Measurements from ENCODE around the gene CCDC88B.

- TF ChIP-seq POLR2A (IDR thresholded peaks at IDR 0.05; ENCODE audit: low read depth, low read length) (no peak), POLR2AphosphoS5 (IDR thresholded peaks at IDR 0.05; ENCODE audit: low read depth, low read length) (no peak), TAF1 (IDR thresholded peaks at IDR 0.05; ENCODE audit: borderline replicate concordance, low read depth, low read length) (no peak)
Measured at GRCh38 chr11:64400667-64401066, 60.7 kb downstream of the CCDC88B start.
